Mucosa of rectum (tissue), 2 donors: ENCODE measurements around the gene CLEC4G.
"Not testable (repeated sequence)": the region's sequence is repeated elsewhere in the genome, so short reads cannot be mapped to it uniquely, and the experiment has no call there.

Source experiments
- H3K27ac ChIP-seq, 2 donors: one replicate each; pipeline ENCODE4 v1.7.0; 2013; ENCODE audit warnings: inconsistent platforms in 2 of 2, low read depth in 2 of 2, low read length in 2 of 2
- H3K27me3 ChIP-seq, 2 donors: one replicate each; pipeline ENCODE4 v1.7.0; 2013; ENCODE audit warnings: low read length in 2 of 2; ENCODE audit not compliant: control insufficient read depth in 2 of 2, insufficient read depth in 2 of 2
- H3K36me3 ChIP-seq, 2 donors: one replicate each; pipeline ENCODE4 v1.7.0; 2013; ENCODE audit warnings: low read length in 2 of 2; ENCODE audit not compliant: control insufficient read depth in 2 of 2, insufficient read depth in 2 of 2
- H3K4me1 ChIP-seq, 2 donors: one replicate each; pipeline ENCODE4 v1.7.0; 2013; ENCODE audit warnings: low read length in 2 of 2, mild to moderate bottlenecking in 1 of 2; ENCODE audit not compliant: control insufficient read depth in 2 of 2, insufficient read depth in 2 of 2
- H3K4me3 ChIP-seq, 2 donors: one replicate each; pipeline ENCODE4 v1.7.0; 2013; ENCODE audit warnings: low read length in 2 of 2
- H3K9ac ChIP-seq, 2 donors: one replicate each; pipeline ENCODE4 v1.7.0; 2013; ENCODE audit warnings: low read length in 2 of 2, low read depth in 1 of 2, mild to moderate bottlenecking in 1 of 2
- H3K9me3 ChIP-seq, 2 donors: one replicate each; pipeline ENCODE4 v1.7.0; 2013; ENCODE audit warnings: low read length in 2 of 2; ENCODE audit not compliant: control insufficient read depth in 2 of 2
- donor health status: healthy.
- donor health status: Normal muscosa, but diverticular disease.

The CLEC4G gene

GRCh38 chr19:7766535-7766934 lies 34.6 kb upstream of the CLEC4G start:
- H3K27me3 ChIP-seq = no peaks in the 10 kb centered on the region
- no peaks in the 10 kb centered on the region for H3K36me3 ChIP-seq
- H3K9me3 ChIP-seq = no peaks in the 10 kb centered on the region
- no peaks in the 10 kb centered on the region for H3K4me1 ChIP-seq
- no peak overlapping the region for H3K27ac ChIP-seq
- no peak overlapping the region for H3K9ac ChIP-seq
- H3K4me3 ChIP-seq = no peak overlapping the region

GRCh38 chr19:7765043-7765442 lies 33.1 kb upstream of the CLEC4G start:
- H3K4me3 ChIP-seq, H3K9me3 ChIP-seq, H3K27ac ChIP-seq, H3K9ac ChIP-seq, H3K36me3 ChIP-seq, H3K4me1 ChIP-seq, H3K27me3 ChIP-seq: not testable (repeated sequence)

- H3K27me3 ChIP-seq, H3K4me1 ChIP-seq, H3K27ac ChIP-seq, H3K9me3 ChIP-seq, H3K4me3 ChIP-seq, H3K9ac ChIP-seq, H3K36me3 ChIP-seq: not testable (repeated sequence)
These were observed 32.2 kb upstream of the CLEC4G start for GRCh38 chr19:7764157-7764556.

DNA sequence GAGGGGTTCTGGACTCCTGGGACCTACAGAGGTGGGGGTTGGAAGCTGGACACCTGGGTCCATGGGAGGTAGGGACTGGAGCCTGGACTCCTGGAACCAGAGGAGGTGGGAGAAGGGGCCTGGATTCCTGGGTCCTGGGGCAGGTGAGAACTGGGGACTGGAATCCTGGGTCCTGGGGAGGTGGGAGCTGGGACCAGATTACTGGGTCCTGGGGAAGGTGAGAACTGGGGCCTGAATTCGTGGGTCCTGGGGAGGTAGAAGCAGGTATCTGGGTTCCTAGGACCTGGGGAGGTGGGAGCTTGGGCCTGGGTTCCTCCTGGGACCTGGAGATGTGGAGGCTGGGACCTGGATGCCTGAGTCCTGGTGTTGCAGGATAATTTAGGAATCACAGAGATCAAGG lies 31.8 kb upstream of the CLEC4G start:
- Histone ChIP-seq H3K27me3 (no peaks in the 10 kb centered on the region), H3K9ac (no peak overlapping the region), H3K9me3 (peaks cover 0 to 2% of the 10 kb centered on the region in 2 donors), H3K4me3 (no peak overlapping the region), H3K4me1 (no peaks in the 10 kb centered on the region), H3K36me3 (no peaks in the 10 kb centered on the region), H3K27ac (no peak overlapping the region)

- H3K9me3 ChIP-seq = peaks cover 0 to 2% of the 10 kb centered on the region in 2 donors
- no peaks in the 10 kb centered on the region for H3K27me3 ChIP-seq
- no peak within 1 kb of the TSS for H3K27ac ChIP-seq
- H3K36me3 ChIP-seq = no peaks in the 10 kb centered on the region
- no peak within 1 kb of the TSS for H3K9ac ChIP-seq
- no peaks in the 10 kb centered on the region for H3K4me1 ChIP-seq
- no peak within 1 kb of the TSS for H3K4me3 ChIP-seq
These were observed 30.9 kb upstream of the CLEC4G start, which contains the start of gene CLEC4M for GRCh38 chr19:7762719-7763293. CLEC4M (plus strand) TSS chr19:7763243; CDS start chr19:7763267, 24 bp downstream.

DNA sequence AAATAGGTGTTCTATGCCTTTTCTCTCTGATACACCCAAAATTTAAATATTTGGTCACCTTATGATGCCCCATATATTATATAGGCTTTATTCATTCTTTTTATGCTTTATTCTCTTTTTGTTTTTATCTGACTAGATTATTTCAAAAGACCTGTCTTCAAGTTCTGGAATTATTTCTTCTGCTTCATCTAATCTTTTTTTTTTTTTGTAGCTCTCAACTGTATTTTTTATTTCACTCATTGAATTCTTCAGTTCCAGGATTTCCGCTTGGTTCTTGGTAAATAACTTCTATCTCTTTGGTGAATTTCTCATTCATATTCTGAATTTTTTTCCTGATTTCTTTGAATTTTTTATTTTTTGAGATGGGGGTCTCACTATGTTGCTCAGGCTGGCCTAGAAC lies 27.2 kb upstream of the CLEC4G start:
- Histone ChIP-seq H3K4me3 (no peak overlapping the region), H3K9me3 (peaks cover 6% of the 10 kb centered on the region in 2 donors)

GRCh38 chr19:7757358-7757757 lies 25.4 kb upstream of the CLEC4G start:
- Histone ChIP-seq H3K9ac (no peak overlapping the region), H3K4me3 (no peak overlapping the region), H3K27ac (no peak overlapping the region), H3K27me3 (no peaks in the 10 kb centered on the region), H3K4me1 (no peaks in the 10 kb centered on the region), H3K36me3 (no peaks in the 10 kb centered on the region), H3K9me3 (peaks cover 6% of the 10 kb centered on the region in 2 donors)

More for the DNA sequence above, 27.2 kb upstream of the CLEC4G start:
- H3K9ac ChIP-seq = no peak overlapping the region
- no peaks in the 10 kb centered on the region for H3K4me1 ChIP-seq
- no peak overlapping the region for H3K27ac ChIP-seq
- H3K36me3 ChIP-seq = no peaks in the 10 kb centered on the region
- H3K27me3 ChIP-seq = no peaks in the 10 kb centered on the region

- H3K4me1 ChIP-seq = no peaks in the 10 kb centered on the region
- peaks cover 6% of the 10 kb centered on the region in 2 donors for H3K9me3 ChIP-seq
- H3K27me3 ChIP-seq = no peaks in the 10 kb centered on the region
- H3K36me3 ChIP-seq = no peaks in the 10 kb centered on the region
- H3K9ac ChIP-seq = no peak overlapping the region
- H3K4me3 ChIP-seq = no peak overlapping the region
- H3K27ac ChIP-seq = no peak overlapping the region
These were observed 24.3 kb upstream of the CLEC4G start for GRCh38 chr19:7756258-7756657.

DNA sequence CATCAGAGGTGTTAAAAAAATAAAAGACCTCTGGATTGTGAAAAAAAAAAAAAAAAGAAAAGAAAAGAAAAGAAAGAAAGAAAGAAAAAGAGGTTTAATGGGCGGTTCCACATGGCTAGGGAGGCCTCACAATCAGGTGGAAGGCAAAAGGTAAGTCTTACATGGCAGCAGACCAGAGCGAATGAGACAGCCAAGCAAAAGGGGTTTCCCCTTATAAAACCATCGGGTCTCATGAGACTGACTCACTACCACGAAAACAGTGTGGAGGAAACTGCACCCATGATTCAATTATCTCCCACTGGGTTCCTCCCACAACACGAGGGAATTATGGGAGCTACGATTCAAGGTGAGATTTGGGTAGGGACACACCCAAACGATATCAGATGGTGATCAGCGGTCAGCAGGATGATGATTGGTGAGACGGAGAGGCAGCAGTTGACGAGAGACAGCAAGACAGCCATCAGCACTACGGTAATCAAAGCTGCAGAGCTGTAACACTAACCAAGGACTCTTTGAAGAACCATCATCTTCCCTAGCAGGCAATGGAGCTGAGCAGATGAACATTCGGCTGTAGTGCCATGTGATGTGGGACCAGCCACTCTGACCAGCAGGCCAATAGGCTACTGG lies 19.4 kb upstream of the CLEC4G start:
- no peak overlapping the region for H3K27ac ChIP-seq
- peaks cover 0 to 3% of the 10 kb centered on the region in 2 donors for H3K9me3 ChIP-seq

DNA sequence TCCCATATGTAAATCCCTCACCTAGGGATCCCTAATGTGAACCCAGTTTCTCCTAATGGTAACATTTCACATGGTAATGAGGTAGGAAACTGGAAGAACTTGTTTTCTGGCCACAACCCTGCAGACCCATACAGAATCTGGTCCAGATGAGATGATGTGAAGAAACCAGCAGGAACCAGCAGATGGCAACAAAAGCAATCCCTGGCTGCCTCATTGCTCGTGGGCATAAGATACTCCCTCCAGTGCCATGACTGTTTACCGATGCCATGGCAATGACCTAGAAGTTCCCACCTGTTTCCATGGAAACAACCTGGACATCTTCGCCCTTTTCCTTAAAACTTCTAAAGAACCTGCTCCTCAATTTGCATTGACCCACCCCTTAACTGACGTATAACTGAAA lies 16.8 kb upstream of the CLEC4G start:
- Histone ChIP-seq H3K27me3 (no peaks in the 10 kb centered on the region), H3K27ac (no peak overlapping the region), H3K4me3 (no peak overlapping the region), H3K36me3 (no peaks in the 10 kb centered on the region), H3K4me1 (no peaks in the 10 kb centered on the region), H3K9ac (no peak overlapping the region), H3K9me3 (no peaks in the 10 kb centered on the region)

More for the DNA sequence above, 19.4 kb upstream of the CLEC4G start:
- Histone ChIP-seq H3K27me3 (no peaks in the 10 kb centered on the region), H3K4me1 (no peaks in the 10 kb centered on the region), H3K9ac (no peak overlapping the region), H3K4me3 (no peak overlapping the region), H3K36me3 (no peaks in the 10 kb centered on the region)
